ENCODE data around the gene PIP4K2B. TPM values are rescaled to one million over a fixed set of nuclear protein-coding genes. Genes with fewer than 3 reads are reported as not detected.
A peak's percentile ranks its signal among the peaks of the same experiment; 100 is the strongest.

The PIP4K2B gene
- total and polyA plus RNA-seq, 9 of the 15 experiments (the other 6 are each of a cell fraction or from before 2014, with no cell fraction given) = 3.7 to 29.9 (median 23.0) TPM

DNA sequence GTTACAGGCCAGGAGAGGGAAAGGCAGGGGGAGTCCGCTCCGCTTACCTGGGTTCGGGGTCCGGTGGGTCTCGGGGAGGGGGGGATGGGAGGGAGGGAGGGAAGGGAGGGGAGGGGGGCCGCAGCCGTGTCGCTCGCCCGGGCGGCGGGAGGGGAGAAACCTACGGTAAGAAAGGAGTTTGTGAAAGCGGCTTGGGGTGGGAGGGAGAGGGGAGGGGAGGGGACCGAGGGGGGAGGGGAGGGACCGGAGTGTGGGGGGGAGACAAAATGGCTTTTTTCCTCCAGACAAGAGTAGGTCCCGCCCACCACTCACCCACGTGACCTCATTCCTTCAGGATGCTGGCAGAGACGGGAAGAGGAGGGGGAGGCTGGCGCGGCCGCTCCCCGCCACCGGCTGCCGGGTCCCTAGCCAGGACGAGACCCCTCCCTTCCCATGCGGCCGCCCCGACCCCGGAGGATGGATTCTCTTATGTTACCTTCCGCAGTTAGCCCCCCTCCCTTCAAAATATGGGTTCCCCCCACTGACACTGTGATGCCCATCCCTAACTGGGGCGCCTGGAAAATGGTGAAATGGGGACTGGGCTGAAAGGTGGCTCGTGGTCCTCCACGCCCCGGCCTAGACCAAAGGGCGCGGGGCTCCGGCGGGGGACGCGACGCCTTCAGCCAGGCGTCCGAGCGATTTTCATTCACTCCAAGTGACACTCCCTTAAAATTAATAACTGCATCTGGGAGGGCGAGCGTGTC is 51.0 kb downstream of the PIP4K2B start, which contains the start of gene PCGF2 (continued):
- TF ChIP-seq, protein P1, sequence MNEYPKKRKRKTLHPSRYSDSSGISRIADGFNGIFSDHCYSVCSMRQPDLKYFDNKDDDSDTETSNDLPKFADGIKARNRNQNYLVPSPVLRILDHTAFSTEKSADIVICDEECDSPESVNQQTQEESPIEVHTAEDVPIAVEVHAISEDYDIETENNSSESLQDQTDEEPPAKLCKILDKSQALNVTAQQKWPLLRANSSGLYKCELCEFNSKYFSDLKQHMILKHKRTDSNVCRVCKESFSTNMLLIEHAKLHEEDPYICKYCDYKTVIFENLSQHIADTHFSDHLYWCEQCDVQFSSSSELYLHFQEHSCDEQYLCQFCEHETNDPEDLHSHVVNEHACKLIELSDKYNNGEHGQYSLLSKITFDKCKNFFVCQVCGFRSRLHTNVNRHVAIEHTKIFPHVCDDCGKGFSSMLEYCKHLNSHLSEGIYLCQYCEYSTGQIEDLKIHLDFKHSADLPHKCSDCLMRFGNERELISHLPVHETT (CRISPR knock-in tag; conservative IDR thresholded peaks at IDR 0.05 in 1 of 2, IDR thresholded peaks at IDR 0.05 in 1 of 2) = no peak
- TF ChIP-seq, protein P2, sequence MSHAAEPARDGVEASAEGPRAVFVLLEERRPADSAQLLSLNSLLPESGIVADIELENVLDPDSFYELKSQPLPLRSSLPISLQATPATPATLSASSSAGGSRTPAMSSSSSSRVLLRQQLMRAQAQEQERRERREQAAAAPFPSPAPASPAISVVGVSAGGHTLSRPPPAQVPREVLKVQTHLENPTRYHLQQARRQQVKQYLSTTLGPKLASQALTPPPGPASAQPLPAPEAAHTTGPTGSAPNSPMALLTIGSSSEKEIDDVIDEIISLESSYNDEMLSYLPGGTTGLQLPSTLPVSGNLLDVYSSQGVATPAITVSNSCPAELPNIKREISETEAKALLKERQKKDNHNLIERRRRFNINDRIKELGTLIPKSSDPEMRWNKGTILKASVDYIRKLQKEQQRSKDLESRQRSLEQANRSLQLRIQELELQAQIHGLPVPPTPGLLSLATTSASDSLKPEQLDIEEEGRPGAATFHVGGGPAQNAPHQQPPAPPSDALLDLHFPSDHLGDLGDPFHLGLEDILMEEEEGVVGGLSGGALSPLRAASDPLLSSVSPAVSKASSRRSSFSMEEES (CRISPR knock-in tag; IDR thresholded peaks at IDR 0.05) = peak; percentile 88
- TF ChIP-seq CBX2 (IDR thresholded peaks at IDR 0.05; ENCODE audit: insufficient read depth, low read length, poor library complexity, severe bottlenecking) (no peak), ZNF764 (CRISPR knock-in tag; IDR thresholded peaks at IDR 0.05; ENCODE audit: low read depth) (no peak), SIX5 (IDR thresholded peaks at IDR 0.05; ENCODE audit: borderline replicate concordance in 1 of 2, insufficient read depth in 1 of 2, low read depth in 1 of 2, low read length in 2 of 2) (no peak), ZSCAN29 (IDR thresholded peaks at IDR 0.05) (no peak), MYC (IDR thresholded peaks at IDR 0.05; ENCODE audit: low read depth, low read length) (peak; percentile 33; the same call in 1 of the 2 replicates), MYC (CRISPR knock-in tag; IDR thresholded peaks at IDR 0.05; ENCODE audit: borderline replicate concordance, low read depth) (0 out of 2 replicates have a peak, but pooled peaks have one; percentile 47), GATA2 (CRISPR knock-in tag; IDR thresholded peaks at IDR 0.05) (no peak), KLF6 (CRISPR knock-in tag; IDR thresholded peaks at IDR 0.05; ENCODE audit: borderline replicate concordance) (no peak), PHTF2 (CRISPR knock-in tag; IDR thresholded peaks at IDR 0.05) (no peak), KDM5B (IDR thresholded peaks at IDR 0.05; ENCODE audit: insufficient replicate concordance, low read depth, low read length) (no peak), SMC3 (conservative IDR thresholded peaks at IDR 0.05; ENCODE audit: insufficient read depth, low read depth, low read length) (no peak), CHD2 (IDR thresholded peaks at IDR 0.05; ENCODE audit: low read depth, low read length) (0 out of 2 replicates have a peak, but pooled peaks have one; percentile 25), ZNF444 (CRISPR knock-in tag; IDR thresholded peaks at IDR 0.05) (no peak), IFI16 (CRISPR knock-in tag; IDR thresholded peaks at IDR 0.05) (no peak)
- TF ChIP-seq, protein P3, sequence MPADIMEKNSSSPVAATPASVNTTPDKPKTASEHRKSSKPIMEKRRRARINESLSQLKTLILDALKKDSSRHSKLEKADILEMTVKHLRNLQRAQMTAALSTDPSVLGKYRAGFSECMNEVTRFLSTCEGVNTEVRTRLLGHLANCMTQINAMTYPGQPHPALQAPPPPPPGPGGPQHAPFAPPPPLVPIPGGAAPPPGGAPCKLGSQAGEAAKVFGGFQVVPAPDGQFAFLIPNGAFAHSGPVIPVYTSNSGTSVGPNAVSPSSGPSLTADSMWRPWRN (IDR thresholded peaks at IDR 0.05; ENCODE audit: low read depth) = no peak
- TF ChIP-seq, protein P4, sequence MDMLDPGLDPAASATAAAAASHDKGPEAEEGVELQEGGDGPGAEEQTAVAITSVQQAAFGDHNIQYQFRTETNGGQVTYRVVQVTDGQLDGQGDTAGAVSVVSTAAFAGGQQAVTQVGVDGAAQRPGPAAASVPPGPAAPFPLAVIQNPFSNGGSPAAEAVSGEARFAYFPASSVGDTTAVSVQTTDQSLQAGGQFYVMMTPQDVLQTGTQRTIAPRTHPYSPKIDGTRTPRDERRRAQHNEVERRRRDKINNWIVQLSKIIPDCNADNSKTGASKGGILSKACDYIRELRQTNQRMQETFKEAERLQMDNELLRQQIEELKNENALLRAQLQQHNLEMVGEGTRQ (CRISPR knock-in tag; IDR thresholded peaks at IDR 0.05) = peak; percentile 91
- TF ChIP-seq, protein P5, sequence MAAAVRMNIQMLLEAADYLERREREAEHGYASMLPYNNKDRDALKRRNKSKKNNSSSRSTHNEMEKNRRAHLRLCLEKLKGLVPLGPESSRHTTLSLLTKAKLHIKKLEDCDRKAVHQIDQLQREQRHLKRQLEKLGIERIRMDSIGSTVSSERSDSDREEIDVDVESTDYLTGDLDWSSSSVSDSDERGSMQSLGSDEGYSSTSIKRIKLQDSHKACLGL (CRISPR knock-in tag; IDR thresholded peaks at IDR 0.05; ENCODE audit: borderline replicate concordance, poor library complexity, severe bottlenecking) = no peak
- TF ChIP-seq, protein P6, sequence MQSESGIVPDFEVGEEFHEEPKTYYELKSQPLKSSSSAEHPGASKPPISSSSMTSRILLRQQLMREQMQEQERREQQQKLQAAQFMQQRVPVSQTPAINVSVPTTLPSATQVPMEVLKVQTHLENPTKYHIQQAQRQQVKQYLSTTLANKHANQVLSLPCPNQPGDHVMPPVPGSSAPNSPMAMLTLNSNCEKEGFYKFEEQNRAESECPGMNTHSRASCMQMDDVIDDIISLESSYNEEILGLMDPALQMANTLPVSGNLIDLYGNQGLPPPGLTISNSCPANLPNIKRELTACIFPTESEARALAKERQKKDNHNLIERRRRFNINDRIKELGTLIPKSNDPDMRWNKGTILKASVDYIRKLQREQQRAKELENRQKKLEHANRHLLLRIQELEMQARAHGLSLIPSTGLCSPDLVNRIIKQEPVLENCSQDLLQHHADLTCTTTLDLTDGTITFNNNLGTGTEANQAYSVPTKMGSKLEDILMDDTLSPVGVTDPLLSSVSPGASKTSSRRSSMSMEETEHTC (IDR thresholded peaks at IDR 0.05) = 0 out of 2 replicates have a peak, but pooled peaks have one; percentile 7
